ENCODE results near the gene GNAQ. TPM values are rescaled to one million over a fixed set of nuclear protein-coding genes. Genes with fewer than 3 reads are reported as not detected.

The GNAQ gene
- polyA plus RNA-seq, 3 donors, result 8.3 to 51.0 (median 9.6) TPM

DNA sequence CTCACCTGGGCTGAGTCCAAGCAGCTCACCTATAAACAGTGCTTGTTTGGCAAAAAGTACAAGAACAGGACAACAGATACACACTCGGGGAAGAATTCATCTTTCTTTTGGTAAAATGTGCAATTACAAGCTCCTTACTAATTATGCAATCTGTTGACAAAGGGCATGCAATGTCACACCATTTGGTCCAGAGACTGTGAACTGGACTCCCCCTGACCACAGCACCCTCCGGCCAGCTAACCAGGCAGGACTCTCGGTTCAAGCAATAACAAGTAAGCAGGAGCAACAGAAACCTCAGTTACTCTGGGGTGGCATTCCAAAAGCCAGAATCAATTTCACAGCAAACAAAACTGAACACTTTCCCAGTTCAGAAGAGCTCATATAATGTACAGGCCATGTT is 113.8 kb downstream of the GNAQ start:
- H3K9ac ChIP-seq (ENCODE audit: insufficient read depth, low read length, poor library complexity, severe bottlenecking), result no peak overlapping the region
- TF ChIP-seq, protein P1, sequence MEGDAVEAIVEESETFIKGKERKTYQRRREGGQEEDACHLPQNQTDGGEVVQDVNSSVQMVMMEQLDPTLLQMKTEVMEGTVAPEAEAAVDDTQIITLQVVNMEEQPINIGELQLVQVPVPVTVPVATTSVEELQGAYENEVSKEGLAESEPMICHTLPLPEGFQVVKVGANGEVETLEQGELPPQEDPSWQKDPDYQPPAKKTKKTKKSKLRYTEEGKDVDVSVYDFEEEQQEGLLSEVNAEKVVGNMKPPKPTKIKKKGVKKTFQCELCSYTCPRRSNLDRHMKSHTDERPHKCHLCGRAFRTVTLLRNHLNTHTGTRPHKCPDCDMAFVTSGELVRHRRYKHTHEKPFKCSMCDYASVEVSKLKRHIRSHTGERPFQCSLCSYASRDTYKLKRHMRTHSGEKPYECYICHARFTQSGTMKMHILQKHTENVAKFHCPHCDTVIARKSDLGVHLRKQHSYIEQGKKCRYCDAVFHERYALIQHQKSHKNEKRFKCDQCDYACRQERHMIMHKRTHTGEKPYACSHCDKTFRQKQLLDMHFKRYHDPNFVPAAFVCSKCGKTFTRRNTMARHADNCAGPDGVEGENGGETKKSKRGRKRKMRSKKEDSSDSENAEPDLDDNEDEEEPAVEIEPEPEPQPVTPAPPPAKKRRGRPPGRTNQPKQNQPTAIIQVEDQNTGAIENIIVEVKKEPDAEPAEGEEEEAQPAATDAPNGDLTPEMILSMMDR (IDR thresholded peaks at IDR 0.05), result no peak
- H4K20me1 ChIP-seq (ENCODE audit: insufficient read depth, low read length), result peaks cover 86% of the 10 kb centered on the region
- no peaks in the 10 kb centered on the region for H3K27me3 ChIP-seq (ENCODE audit: control insufficient read depth in 2 of 2, insufficient read depth in 2 of 2, low read length in 2 of 2)
- Mint-ChIP-seq H3K36me3 (peaks cover 40 to 61% of the 10 kb centered on the region in 2 donors), H3K4me3 (no peak overlapping the region), H3K4me1 (peaks cover 22% of the 10 kb centered on the region), H3K27ac (peak overlapping the region in 3 of 7 donors; percentile 59 to 82 (median 77)), H3K27me3 (ENCODE audit: low read depth in 3 of 3) (no peaks in the 10 kb centered on the region), H3K9me3 (no peaks in the 10 kb centered on the region)
- no peak overlapping the region for H2AFZ ChIP-seq (ENCODE audit: insufficient read depth, low read depth, low read length, poor library complexity, severe bottlenecking)
- H3K9me3 ChIP-seq (replicated peaks in 1 of 2; ENCODE audit: control insufficient read depth in 1 of 2, insufficient read depth in 1 of 2, low read length in 2 of 2), result no peaks in the 10 kb centered on the region
- no CpG with 5 or more reads among the region's 3 CpGs for WGBS (ENCODE audit: insufficient coverage)
- H3K4me2 ChIP-seq (replicated peaks; ENCODE audit: extremely low read depth, low read length, poor library complexity, severe bottlenecking), result no peak overlapping the region
- peak overlapping the region in 1 of 2 donors; percentile 54 for H3K27ac ChIP-seq (ENCODE audit: low read depth in 1 of 2, low read length in 2 of 2)
- peaks cover 6 to 11% of the 10 kb centered on the region in 2 donors for H3K4me1 ChIP-seq (ENCODE audit: control insufficient read depth in 1 of 2, insufficient read depth in 2 of 2, low read length in 2 of 2)
- no peak for DNase-seq
- peaks cover 31 to 59% of the 10 kb centered on the region in 2 donors for H3K36me3 ChIP-seq (replicated peaks in 1 of 2; ENCODE audit: control insufficient read depth in 1 of 2, insufficient read depth in 2 of 2, low read length in 2 of 2)
- intact Hi-C loops (cut with micrococcal nuclease), result no loop called here
- no peak overlapping the region for H3K4me3 ChIP-seq (replicated peaks in 1 of 3; ENCODE audit: low read depth in 2 of 3, low read length in 3 of 3)
- H3K79me2 ChIP-seq (ENCODE audit: insufficient read depth, low read length), result peaks cover 97% of the 10 kb centered on the region

DNA sequence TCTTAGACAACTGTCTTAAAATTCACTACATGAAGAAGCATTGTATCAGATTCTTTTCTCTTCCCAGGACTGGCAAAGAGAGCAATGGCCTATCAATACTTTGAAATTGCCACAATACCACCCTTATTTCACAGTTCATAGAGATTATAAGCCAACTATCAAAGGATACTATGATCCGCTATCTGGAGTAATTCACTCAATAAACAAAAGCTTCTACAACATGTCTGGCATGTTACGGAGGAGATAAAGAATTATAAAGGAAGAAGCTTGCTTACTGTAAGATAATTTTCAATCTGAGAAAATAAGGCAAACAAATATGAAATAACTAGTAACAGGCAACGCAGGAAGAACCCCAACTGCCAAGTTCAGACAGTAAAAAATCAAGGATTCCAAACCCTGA is 114.8 kb downstream of the GNAQ start:
- WGBS (ENCODE audit: insufficient coverage), result 86% methylated on average over 1 of the region's 3 CpGs
- no peak for DNase-seq
- Mint-ChIP-seq H3K27ac (peak overlapping the region in 3 of 7 donors; percentile 19 to 75 (median 72)), H3K27me3 (ENCODE audit: low read depth in 3 of 3) (no peaks in the 10 kb centered on the region), H3K9me3 (no peaks in the 10 kb centered on the region), H3K4me1 (peaks cover 29% of the 10 kb centered on the region), H3K36me3 (peaks cover 35 to 54% of the 10 kb centered on the region in 2 donors), H3K4me3 (no peak overlapping the region)
- no peak overlapping the region for H3K4me2 ChIP-seq (replicated peaks; ENCODE audit: extremely low read depth, low read length, poor library complexity, severe bottlenecking)
- no peak overlapping the region for H3K9ac ChIP-seq (ENCODE audit: insufficient read depth, low read length, poor library complexity, severe bottlenecking)
- H3K36me3 ChIP-seq (replicated peaks in 1 of 2; ENCODE audit: control insufficient read depth in 1 of 2, insufficient read depth in 2 of 2, low read length in 2 of 2), result peaks cover 29 to 53% of the 10 kb centered on the region in 2 donors
- TF ChIP-seq, protein P1 (IDR thresholded peaks at IDR 0.05), result no peak
- no peaks in the 10 kb centered on the region for H3K9me3 ChIP-seq (replicated peaks in 1 of 2; ENCODE audit: control insufficient read depth in 1 of 2, insufficient read depth in 1 of 2, low read length in 2 of 2)
- H4K20me1 ChIP-seq (ENCODE audit: insufficient read depth, low read length), result peaks cover 86% of the 10 kb centered on the region
- H3K4me1 ChIP-seq (ENCODE audit: control insufficient read depth in 1 of 2, insufficient read depth in 2 of 2, low read length in 2 of 2), result peaks cover 11 to 20% of the 10 kb centered on the region in 2 donors
- H2AFZ ChIP-seq (ENCODE audit: insufficient read depth, low read depth, low read length, poor library complexity, severe bottlenecking), result no peak overlapping the region
- no peaks in the 10 kb centered on the region for H3K27me3 ChIP-seq (ENCODE audit: control insufficient read depth in 2 of 2, insufficient read depth in 2 of 2, low read length in 2 of 2)
- no peak overlapping the region for H3K4me3 ChIP-seq (replicated peaks in 1 of 3; ENCODE audit: low read depth in 2 of 3, low read length in 3 of 3)
- peak overlapping the region in 1 of 2 donors; percentile 54 for H3K27ac ChIP-seq (ENCODE audit: low read depth in 1 of 2, low read length in 2 of 2)
- intact Hi-C loops (cut with micrococcal nuclease), result no loop called here
- peaks cover 97% of the 10 kb centered on the region for H3K79me2 ChIP-seq (ENCODE audit: insufficient read depth, low read length)

All from CD14-positive monocyte (primary cell).